A549 treated with AZD2906 at 1 μM for 4 hours (cell line): ENCODE data around the gene NDUFV1. TPM values are rescaled to one million over a fixed set of nuclear protein-coding genes. Genes with fewer than 3 reads are reported as not detected.

Experiments used
- total RNA-seq: library from RNA; stranded (reverse); fragments of 200-300 nt; extraction: Qiagen RNA extraction; gene quantifications from 5 replicates; pipeline ENCODE4 v1.2.3, GENCODE V29; 2022

The NDUFV1 gene
- 135 to 153 TPM (median 148 TPM) in 5 replicates for total RNA-seq

DNA sequence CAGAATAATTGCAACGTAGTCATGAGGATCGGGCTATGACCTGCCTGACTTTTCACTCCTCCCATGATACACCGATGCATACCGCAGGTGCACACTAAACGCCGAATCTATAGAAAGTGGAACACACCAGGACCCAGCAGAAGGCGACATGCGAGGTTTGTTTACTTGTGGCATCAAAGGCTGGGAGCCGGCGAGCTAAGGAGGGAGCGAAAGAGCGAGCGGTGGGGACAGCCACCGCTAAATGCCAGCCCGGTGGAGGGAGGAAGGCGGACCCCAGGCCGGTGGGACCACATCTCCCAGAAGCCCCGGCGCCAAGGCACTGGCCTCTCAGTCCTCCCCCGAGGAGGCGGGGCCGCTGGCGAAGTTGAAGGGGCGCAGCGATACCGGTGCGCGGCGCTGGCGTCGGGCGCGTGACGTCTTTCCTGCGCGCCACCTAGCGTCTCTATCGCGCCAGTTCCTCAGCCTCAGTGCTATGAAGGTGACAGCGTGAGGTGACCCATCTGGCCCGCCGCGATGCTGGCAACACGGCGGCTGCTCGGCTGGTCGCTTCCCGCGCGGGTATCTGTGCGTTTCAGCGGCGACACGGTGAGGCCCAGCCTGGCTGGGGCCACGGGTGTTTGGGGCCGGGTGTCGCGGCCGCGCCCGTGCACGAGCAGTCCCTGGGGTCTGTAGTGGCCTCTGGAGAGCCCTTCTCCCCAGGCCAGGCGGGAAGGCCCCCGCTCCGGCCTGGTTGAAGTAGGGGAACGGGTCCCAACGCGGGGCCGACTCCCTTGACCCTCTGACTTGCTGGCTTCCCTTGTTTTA is at the start of gene NDUFV1:
Gene NDUFV1, plus strand, starts transcription at position 445 of the 804 bp plus-strand sequence. Its CDS starts 69 bp downstream, at position 514.

DNA sequence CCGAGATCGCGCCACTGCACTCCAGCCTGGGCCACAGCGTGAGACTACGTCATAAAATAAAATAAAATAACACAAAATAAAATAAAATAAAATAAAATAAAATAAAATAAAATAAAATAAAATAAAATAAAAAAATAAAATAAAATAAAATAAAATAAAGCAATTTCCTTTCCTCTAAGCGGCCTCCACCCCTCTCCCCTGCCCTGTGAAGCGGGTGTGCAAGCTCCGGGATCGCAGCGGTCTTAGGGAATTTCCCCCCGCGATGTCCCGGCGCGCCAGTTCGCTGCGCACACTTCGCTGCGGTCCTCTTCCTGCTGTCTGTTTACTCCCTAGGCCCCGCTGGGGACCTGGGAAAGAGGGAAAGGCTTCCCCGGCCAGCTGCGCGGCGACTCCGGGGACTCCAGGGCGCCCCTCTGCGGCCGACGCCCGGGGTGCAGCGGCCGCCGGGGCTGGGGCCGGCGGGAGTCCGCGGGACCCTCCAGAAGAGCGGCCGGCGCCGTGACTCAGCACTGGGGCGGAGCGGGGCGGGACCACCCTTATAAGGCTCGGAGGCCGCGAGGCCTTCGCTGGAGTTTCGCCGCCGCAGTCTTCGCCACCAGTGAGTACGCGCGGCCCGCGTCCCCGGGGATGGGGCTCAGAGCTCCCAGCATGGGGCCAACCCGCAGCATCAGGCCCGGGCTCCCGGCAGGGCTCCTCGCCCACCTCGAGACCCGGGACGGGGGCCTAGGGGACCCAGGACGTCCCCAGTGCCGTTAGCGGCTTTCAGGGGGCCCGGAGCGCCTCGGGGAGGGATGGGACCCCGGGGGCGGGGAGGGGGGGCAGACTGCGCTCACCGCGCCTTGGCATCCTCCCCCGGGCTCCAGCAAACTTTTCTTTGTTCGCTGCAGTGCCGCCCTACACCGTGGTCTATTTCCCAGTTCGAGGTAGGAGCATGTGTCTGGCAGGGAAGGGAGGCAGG is 23.2 kb upstream of the NDUFV1 start, which contains the start of gene GSTP1:
Gene GSTP1, plus strand, starts transcription at position 566 of the 958 bp plus-strand sequence. Its CDS starts 32 bp downstream, at position 598.

DNA sequence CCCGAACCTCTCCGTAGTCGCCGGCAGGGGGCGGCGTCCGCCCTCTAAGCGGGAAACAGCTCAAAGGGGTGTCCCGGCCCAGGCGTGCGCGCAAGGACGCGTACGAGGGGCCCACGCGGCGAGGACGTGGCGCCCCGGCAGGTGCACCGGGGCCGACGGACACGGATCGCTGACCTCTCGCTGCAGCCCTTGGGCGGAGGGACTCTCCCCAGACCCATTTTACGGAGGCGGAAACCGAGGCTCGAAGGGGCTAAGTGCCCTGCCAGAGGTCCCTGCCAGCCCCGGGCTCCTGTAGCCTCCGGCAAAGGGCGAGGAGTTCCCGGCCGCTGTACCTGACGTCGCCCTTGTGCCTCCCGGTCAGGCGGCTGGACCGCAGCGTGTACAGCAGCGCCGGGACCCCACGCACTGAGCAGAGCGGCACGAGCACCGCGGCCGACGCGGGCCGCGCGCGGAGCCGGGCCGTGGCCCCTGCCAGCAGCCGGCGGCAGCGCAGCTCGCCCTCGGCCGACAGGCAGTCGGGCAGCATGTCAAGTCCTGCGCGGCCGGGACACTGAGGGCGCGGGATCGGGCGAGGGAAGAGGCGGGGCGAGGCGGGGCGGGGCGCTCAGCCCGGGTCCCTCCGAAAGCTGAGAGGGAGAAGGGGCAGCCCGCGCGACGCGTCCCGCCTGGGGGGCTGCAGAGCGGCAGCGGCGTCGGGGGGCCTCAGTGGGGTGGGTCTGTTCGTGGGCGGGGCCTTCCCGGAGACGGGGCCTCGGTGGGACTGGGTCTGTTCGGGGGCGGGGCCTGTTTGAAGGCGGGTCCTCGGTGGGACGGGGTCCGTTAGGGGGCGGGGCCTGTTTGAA is 22.9 kb downstream of the NDUFV1 start, which contains the start of gene NUDT8:
Gene NUDT8, minus strand, starts transcription at position 552 of the 842 bp plus-strand sequence. Its CDS starts 26 bp downstream, at position 526.

DNA sequence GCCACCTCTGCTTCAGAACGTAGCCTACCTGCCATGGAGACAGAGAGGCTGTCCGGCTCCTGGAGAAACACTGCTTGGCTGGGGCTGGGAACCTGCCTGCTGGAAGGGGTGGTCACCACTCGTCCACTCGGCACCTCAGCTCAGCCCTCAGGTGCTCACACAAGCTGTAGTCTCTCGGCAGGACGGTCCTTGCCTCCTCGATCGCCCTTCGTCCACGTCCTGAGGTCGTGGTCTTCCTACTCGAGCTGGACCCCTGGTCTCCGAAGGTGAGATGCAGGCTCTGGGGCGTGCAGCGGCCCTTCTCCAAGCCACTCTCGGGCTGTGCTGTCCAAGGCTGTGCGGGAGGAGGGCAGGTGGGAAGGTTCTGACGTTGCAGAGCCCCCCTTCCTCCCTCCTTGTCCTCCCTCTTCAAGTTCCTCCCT is 32.7 kb downstream of the NDUFV1 start, which contains the start of gene TBX10:
Gene TBX10, minus strand, starts transcription at position 326 of the 422 bp plus-strand sequence. Its CDS starts 291 bp downstream, at position 35.

Other genes with a start within 250 kb of the NDUFV1 start
- 31.3 to 37.6 TPM (median 34.8 TPM) in 5 replicates for gene CLCF1, start 233.3 kb upstream of the NDUFV1 start, total RNA-seq
- 20.0 to 29.1 TPM (median 28.0 TPM) in 5 replicates for gene RAD9A, start 214.9 kb upstream of the NDUFV1 start, total RNA-seq
- 277 to 291 TPM (median 280 TPM) in 5 replicates for gene PPP1CA, start 205.1 kb upstream of the NDUFV1 start, total RNA-seq
- gene TBC1D10C, start 202.9 kb upstream of the NDUFV1 start, total RNA-seq: 0.07 to 0.17 TPM (median 0.10 TPM) in 4 of 5 replicates, not detected in the other
- gene CARNS1, start 191.3 kb upstream of the NDUFV1 start, total RNA-seq: 0.12 to 0.21 TPM (median 0.13 TPM) in 5 replicates
- 41.7 to 51.2 TPM (median 49.8 TPM) in 5 replicates for gene RPS6KB2, start 178.4 kb upstream of the NDUFV1 start, total RNA-seq
- 0.23 to 0.34 TPM (median 0.28 TPM) in 5 replicates for gene PTPRCAP, start 169.3 kb upstream of the NDUFV1 start, total RNA-seq
- gene CORO1B, start 163.5 kb upstream of the NDUFV1 start, total RNA-seq: 56.1 to 66.9 TPM (median 61.3 TPM) in 5 replicates
- gene GPR152, start 154.2 kb upstream of the NDUFV1 start, total RNA-seq: 0.03 to 0.08 TPM in 2 of 5 replicates, not detected in the others
- gene CABP4, start 151.6 kb upstream of the NDUFV1 start, total RNA-seq: not detected in 5 replicates
- 53.4 to 68.0 TPM (median 64.3 TPM) in 5 replicates for gene TMEM134, start 137.7 kb upstream of the NDUFV1 start, total RNA-seq
- 42.0 to 49.2 TPM (median 45.5 TPM) in 5 replicates for gene AIP, start 123.9 kb upstream of the NDUFV1 start, total RNA-seq
- 28.9 to 42.9 TPM (median 37.8 TPM) in 5 replicates for gene PITPNM1, start 101.6 kb upstream of the NDUFV1 start, total RNA-seq
- gene CDK2AP2, start 98.8 kb upstream of the NDUFV1 start, total RNA-seq: 58.0 to 88.8 TPM (median 86.2 TPM) in 5 replicates
- gene CABP2, start 83.5 kb upstream of the NDUFV1 start, total RNA-seq: not detected in 5 replicates
- gene GSTP1, start 23.1 kb upstream of the NDUFV1 start, total RNA-seq: 1,419 to 1,819 TPM (median 1,677 TPM) in 5 replicates
- 7.3 to 15.3 TPM (median 14.6 TPM) in 5 replicates for gene NUDT8, start 23.0 kb downstream of the NDUFV1 start, total RNA-seq
- gene TBX10, start 32.8 kb downstream of the NDUFV1 start, total RNA-seq: not detected in 5 replicates
- 0.93 to 1.6 TPM (median 1.4 TPM) in 5 replicates for gene ACY3, start 43.8 kb downstream of the NDUFV1 start, total RNA-seq
- gene ALDH3B2, start 67.7 kb downstream of the NDUFV1 start, total RNA-seq: not detected in 5 replicates